T47D (cell line): ENCODE measurements around the gene PHF24.
"Not testable (repeated sequence)": the region's sequence is repeated elsewhere in the genome, so short reads cannot be mapped to it uniquely, and the experiment has no call there.

Experiments used
- DNase-seq, 2 experiments: peaks; one replicate each; pipeline versions ENCODE4 v3.0.0 to v3.0.0-alpha.2; 2011 to 2012; ENCODE audit warnings: low read depth in 1 of 2, low spot score in 1 of 2
- JUND ChIP-seq: IDR thresholded peaks from 2 replicates; pipeline ENCODE4 v1.6.1; 2012; ENCODE audit warnings: low read depth
- in situ Hi-C: cut with HindIII; loops from 2 replicates; pipeline ENCODE4 v1.10.0; 2016; ENCODE audit warnings: low sequenced_read_pairs, low pct_unique_long_range_greater_than_20kb

Gene PHF24

DNA sequence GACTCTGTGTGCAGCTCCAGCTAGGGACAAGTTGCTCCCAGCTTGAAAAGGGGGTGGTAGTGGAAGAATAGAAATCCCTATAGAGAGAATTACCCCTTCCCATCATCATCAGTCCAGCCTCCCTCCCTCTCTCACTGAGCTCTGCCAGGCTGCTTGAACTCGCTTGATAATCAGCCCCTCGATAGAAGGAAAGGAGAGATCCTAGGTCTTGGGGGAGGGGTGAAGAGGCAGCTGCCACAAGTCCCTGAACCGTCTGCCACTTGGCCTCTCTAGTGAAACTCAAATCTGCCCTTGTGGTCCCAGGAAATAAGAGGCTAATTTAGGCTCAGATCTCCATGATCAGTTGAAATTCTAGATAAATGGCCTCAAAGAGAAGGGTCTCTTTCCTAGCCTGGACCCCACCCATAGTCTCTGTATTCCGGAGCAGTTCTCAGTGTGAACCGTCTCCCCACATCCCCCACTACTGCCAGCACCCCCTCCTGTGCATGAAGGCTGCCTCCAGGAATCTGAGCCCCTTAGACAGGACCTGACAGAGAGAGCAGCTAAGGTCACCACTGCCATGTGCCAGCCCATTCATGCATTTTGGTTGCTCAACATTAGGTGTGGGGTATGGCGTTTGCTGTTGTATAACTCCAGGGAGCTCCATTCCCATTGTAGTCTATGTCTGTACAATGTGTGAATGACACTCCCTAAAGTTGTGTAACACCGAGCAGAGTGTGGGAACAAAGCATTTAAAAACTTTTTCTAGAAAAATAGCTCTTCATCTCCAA, 37.0 kb downstream of the PHF24 start:
- in situ Hi-C loops: no loop called here
- no peak for TF ChIP-seq JUND
- no peak for DNase-seq

DNA sequence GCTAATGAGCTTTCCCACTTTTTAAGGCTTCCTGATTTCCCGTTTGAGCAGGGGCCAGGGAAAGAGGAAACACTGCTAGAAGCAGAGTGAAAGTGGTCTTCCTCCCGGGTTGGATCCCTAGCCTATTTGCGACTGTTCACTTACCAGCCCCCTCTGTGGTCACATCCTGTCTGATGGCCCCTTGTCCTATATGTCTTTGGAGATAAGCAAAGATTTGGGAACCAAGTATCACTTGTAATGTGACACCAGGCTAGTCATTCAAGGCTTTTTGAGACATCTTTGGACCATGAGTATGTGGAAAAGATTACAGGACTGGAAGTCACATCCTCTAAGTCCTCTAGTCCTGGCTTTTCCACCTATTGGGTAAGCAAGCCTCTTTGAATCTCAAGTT, 37.6 kb downstream of the PHF24 start:
- no peak for TF ChIP-seq JUND
- in situ Hi-C loops: no loop called here

DNA sequence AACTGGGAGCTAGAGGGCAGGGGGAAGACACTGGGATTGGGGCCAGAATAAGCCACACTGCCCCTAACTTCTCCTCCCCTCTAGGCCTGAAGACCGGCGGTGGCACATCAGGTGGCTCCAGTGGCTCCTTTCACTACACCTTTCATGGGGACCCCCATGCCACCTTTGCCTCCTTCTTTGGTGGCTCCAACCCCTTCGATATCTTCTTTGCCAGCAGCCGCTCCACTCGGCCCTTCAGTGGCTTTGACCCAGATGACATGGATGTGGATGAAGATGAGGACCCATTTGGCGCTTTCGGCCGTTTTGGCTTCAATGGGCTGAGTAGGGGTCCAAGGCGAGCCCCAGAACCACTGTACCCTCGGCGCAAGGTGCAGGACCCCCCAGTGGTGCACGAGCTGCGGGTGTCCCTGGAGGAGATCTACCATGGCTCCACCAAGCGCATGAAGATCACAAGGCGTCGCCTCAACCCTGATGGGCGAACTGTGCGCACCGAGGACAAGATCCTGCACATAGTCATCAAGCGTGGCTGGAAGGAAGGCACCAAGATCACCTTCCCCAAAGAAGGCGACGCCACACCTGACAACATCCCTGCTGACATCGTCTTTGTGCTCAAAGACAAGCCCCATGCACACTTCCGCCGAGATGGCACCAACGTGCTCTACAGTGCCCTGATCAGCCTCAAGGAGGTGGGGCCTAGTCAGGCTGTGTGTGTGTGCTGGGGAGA, 38.3 kb downstream of the PHF24 start:
- in situ Hi-C loops: no loop called here
- TF ChIP-seq JUND: no peak
- DNase-seq: no peak

More for the DNA sequence above, 37.6 kb downstream of the PHF24 start:
- DNase-seq: no peak

DNA sequence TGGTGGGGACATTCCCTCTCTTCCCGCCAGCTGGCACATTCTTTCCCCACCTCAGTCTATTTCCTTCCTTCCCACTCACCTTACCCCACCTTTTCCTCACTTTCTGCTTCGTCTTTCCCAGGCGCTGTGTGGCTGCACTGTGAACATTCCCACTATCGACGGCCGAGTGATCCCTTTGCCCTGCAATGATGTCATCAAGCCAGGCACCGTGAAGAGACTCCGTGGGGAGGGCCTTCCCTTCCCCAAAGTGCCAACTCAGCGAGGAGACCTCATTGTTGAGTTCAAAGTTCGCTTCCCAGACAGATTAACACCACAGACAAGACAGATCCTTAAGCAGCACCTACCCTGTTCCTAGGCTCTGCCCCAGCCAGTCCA, 38.8 kb downstream of the PHF24 start:
- DNase-seq: no peak
- TF ChIP-seq JUND: no peak
- in situ Hi-C loops: no loop called here

DNA sequence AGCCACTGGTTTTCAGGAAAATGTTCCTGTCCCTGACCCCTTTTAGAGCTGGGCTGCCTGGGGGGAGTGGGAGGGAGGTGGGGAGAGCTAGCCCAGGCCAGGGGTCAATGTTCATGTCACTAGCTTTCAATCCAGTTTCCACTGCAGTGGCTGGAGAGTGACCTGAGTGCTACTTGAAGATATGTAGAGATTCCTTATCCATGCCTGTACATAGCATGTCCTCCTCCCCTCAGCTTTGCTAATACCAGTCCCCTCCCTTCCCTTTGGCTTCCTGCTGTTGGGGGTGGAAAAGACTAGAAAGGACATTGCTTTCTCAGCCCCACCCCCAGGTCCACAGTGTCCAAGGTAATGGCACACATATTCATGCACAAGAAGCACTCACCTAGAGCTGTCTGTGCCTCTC, 39.3 kb downstream of the PHF24 start:
- in situ Hi-C loops: no loop called here
- TF ChIP-seq JUND: no peak
- DNase-seq: no peak

DNA sequence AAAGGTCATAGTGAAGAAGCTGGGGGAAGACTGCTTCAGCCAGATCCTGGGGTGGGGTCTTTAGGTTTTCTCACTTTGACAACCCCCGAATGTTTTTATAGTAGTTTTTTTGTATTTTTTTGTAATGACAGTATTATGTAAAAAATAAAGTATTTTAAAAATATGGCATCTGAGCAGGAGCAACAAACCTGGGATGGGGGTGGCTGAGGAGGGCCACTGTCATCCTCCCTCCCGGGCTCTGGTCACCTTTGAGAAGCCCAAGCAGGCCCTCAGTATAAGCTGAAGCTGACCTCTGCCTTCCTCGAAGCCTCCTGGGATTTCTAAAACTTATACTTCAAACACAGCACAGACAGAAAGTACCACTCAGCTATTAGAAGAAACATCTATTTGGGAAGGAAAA, 40.2 kb downstream of the PHF24 start:
- in situ Hi-C loops: no loop called here
- no peak for DNase-seq
- TF ChIP-seq JUND: no peak

DNA sequence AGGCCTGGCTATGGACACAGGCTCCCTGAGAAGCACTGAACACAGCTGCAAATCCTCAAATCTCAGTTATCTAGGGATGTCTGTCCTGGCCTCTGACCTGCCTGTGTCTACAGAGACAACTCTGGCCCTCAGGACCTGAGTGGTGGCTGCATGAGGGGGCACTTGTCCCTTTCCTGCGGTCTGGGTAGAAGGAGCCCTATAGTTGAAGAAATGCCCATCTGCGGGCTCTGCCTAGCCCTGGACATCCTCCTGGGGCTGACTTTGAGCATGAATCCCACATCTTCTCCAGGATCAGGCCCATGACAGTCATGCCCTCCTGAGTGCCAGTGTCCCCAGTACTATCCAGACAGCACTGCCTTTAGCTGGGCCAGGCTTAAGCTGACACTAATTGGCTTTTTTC, 41.5 kb downstream of the PHF24 start:
- TF ChIP-seq JUND: no peak
- in situ Hi-C loops: no loop called here
- DNase-seq: no peak

DNA sequence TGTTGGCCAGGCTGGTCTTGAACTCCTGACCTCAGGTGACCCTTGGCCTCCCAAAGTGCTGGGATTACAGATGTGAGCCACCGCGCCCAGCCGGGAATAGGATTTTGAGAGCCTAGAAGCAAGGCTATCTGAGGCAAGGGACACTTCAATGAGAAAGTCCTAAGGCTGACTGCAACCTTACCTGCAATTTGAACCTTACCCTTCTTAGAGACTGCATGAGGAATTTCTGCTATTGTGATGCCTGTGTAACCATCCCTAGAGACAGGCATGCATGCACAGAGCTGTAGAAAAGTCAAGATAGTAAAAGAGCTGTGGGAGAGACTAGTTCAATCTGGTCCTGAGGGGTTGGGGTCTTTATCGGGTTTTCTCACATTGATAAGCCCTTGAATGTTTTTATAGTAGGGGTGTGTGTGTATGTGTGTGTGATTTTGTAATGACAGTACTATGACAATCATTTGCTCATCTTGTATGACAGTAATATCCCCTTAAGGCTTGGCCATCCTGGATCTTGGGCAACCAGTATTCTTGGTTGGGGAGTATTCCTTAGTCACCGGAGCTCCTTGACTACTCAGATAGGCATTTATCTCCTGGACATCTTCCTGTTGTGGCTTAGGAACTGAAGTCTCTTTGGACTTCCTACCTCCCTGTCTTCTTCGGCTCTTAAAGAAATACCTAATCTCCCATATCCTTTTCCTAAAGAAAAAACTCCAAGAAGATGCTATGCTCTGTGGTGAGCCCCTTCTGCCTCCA, 42.6 kb downstream of the PHF24 start:
- no peak for TF ChIP-seq JUND
- in situ Hi-C loops: no loop called here
- DNase-seq: no peak

DNA sequence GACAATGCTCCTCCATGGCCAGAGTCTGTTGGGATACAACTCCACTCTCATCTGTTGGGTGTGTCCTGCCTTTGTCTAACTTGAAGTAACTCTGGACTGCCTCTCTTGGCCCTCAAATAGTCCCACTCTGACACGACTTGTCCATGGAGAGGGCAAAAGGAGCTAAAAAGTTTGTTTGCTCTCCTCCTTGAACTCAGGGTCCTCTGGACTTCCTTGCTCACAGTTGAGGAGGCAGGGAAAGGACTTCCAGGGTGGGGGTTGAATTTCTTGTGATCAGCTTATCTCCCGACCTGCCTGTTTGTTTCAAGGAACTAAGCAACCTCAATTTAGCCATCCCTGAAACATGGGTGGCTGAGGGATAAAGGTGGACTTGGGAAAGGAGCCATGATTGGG, 43.2 kb downstream of the PHF24 start:
- no peak for TF ChIP-seq JUND
- in situ Hi-C loops: no loop called here
- DNase-seq: no peak

DNA sequence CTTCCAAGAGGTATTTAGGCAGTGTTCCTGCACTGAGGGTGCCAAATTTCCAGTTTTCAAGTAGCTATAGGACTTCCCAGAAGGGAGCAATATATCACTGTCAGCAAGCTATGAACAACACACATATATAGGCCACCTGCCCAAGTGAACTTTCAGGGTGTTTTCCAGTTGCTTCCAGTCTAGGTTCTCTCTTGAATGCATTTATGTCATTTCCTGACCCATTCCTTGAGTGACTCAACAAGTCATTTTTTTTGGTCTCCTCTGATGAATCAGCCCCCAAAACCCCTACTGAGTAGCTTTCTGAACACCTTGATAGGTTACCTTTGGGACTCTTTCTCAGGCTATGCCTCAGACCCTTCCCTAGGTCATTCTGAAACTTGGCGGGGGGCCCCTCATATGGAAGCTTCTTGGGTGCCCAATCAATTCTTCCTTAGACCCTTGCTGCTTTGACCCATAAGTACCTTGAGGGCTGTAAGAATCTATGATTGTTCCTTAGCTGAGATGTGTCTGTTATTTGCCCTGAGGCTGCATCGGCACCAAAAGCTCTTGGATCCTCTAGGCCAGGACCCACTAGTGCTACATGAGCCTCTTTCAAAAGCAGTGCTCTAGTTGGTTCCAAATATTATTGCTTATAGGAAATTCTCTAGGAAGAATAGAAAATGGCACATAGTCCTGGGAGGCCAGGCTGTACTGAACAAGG, 43.9 kb downstream of the PHF24 start:
- no peak for TF ChIP-seq JUND
- no peak for DNase-seq
- in situ Hi-C loops: no loop called here

DNA sequence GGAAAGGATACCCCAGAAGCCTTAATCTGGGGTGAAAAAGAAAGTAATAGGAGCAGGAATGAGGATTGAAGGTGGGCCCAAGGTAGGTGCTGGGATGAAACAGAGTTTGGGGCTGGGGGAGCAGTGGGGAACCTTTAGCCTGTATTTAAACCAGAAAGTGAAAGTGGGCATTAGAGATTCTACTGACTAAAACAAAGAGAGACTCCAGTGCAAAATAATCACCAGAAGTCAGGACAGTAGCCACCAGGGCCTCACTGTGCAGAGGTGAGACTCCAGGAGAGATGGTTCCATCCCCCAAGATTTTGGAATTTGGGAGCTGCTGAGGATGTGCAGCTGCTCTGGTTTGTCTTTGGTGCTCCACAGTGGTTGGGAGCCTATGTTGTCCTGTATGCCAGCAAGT, 44.5 kb downstream of the PHF24 start:
- in situ Hi-C loops: no loop called here
- DNase-seq: no peak

DNA sequence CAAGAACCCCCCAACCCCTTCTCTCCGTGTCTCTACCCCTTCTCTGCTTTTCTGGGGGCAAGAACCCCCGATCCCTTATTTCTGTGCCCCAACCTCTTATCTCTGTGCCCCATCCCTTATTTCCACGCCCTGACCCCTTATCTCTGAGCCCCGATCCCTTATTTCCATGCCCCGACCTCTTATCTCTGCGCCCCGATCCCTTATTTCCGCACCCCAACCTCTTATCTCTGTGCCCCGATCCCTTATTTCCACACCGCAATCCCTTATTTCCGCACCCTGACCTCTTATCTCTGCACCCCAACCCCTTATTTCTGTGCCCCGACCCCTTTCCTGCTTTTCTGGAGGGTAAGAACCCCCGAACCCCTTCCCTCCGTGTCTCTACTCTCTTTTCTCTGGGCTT, 46.2 kb downstream of the PHF24 start:
- in situ Hi-C loops, DNase-seq: not testable (repeated sequence)

More for the DNA sequence above, 44.5 kb downstream of the PHF24 start:
- no peak for TF ChIP-seq JUND
